GM18498 (cell line): Measurements from ENCODE around the gene MCL1.
"Not testable (repeated sequence)": the region's sequence is repeated elsewhere in the genome, so short reads cannot be mapped to it uniquely, and the experiment has no call there.

ENCODE experiments used
- ATAC-seq: cut with Tn5 transposase; IDR thresholded peaks from one replicate; pipeline ENCODE4 v1.9.1; 2021; ENCODE audit warnings: mild to moderate bottlenecking, moderate library complexity; ENCODE audit not compliant: unreplicated experiment

Gene MCL1

GRCh38 chr1:150579110-150579944 lies at the start of gene MCL1:
MCL1 (minus strand) TSS chr1:150579610; CDS start chr1:150579530, 80 bp downstream.
- ATAC-seq: peak; percentile 88

- ATAC-seq: no peak
Observed at GRCh38 chr1:150628766-150629114, 49.3 kb upstream of the MCL1 start.

GRCh38 chr1:150627826-150628410 lies 48.5 kb upstream of the MCL1 start:
- ATAC-seq: no peak

GRCh38 chr1:150626150-150626549 lies 46.7 kb upstream of the MCL1 start:
- ATAC-seq: no peak

GRCh38 chr1:150624546-150624945 lies 45.1 kb upstream of the MCL1 start:
- ATAC-seq: not testable (repeated sequence)

- not testable (repeated sequence) for ATAC-seq
Observed at GRCh38 chr1:150624134-150624533, 44.7 kb upstream of the MCL1 start.

GRCh38 chr1:150622303-150622975 lies 43.0 kb upstream of the MCL1 start:
- ATAC-seq: no peak

GRCh38 chr1:150621497-150622302 lies 42.3 kb upstream of the MCL1 start:
- ATAC-seq: no peak

GRCh38 chr1:150620919-150621318 lies 41.5 kb upstream of the MCL1 start:
- ATAC-seq: no peak

- no peak for ATAC-seq
Observed at GRCh38 chr1:150619576-150620509, 40.4 kb upstream of the MCL1 start.

GRCh38 chr1:150615346-150616201 lies 36.2 kb upstream of the MCL1 start:
- no peak for ATAC-seq

- ATAC-seq: peak; percentile 52
Observed at GRCh38 chr1:150613061-150613920, 33.9 kb upstream of the MCL1 start.

GRCh38 chr1:150612014-150612345 lies 32.6 kb upstream of the MCL1 start:
- peak; percentile 2 for ATAC-seq

GRCh38 chr1:150610576-150610975 lies 31.2 kb upstream of the MCL1 start:
- ATAC-seq: no peak

GRCh38 chr1:150609732-150610131 lies 30.3 kb upstream of the MCL1 start:
- ATAC-seq: no peak

GRCh38 chr1:150606463-150607142 lies 27.2 kb upstream of the MCL1 start:
- no peak for ATAC-seq

- not testable (repeated sequence) for ATAC-seq
Observed at GRCh38 chr1:150605451-150605731, 26.0 kb upstream of the MCL1 start.

- no peak for ATAC-seq
Observed at GRCh38 chr1:150604226-150604588, 24.8 kb upstream of the MCL1 start.
